ENCODE results near the gene LRFN2. TPM values are rescaled to one million over a fixed set of nuclear protein-coding genes. Genes with fewer than 3 reads are reported as not detected.

LRFN2 gene
- polyA plus RNA-seq, 1 experiment, result not detected

GRCh38 chr6:40456390-40457013 is 130.7 kb downstream of the LRFN2 start:
- CTCF ChIA-PET, result no interaction called here
- TF ChIP-seq CTCF (IDR thresholded peaks at IDR 0.05; ENCODE audit: low read depth, low read length), result no peak
- H3K27ac ChIP-seq (ENCODE audit: low read depth, low read length), result no peak overlapping the region
- no peaks in the 10 kb centered on the region for H3K9me3 ChIP-seq (ENCODE audit: control insufficient read depth, insufficient read depth, low read length)
- no peak for DNase-seq (ENCODE audit: low read depth, low spot score)
- no peak overlapping the region for H3K4me3 ChIP-seq (ENCODE audit: low read depth, low read length)
- POLR2A ChIA-PET, result no interaction called here
- H3K27me3 ChIP-seq (ENCODE audit: control insufficient read depth, insufficient read depth, low read length), result no peaks in the 10 kb centered on the region

GRCh38 chr6:40455686-40456389 is 131.3 kb downstream of the LRFN2 start:
- ChIA-PET POLR2A (no interaction called here), CTCF (no interaction called here)
- TF ChIP-seq CTCF (IDR thresholded peaks at IDR 0.05; ENCODE audit: low read depth, low read length), result no peak
- H3K27me3 ChIP-seq (ENCODE audit: control insufficient read depth, insufficient read depth, low read length), result no peaks in the 10 kb centered on the region
- no peak overlapping the region for H3K27ac ChIP-seq (ENCODE audit: low read depth, low read length)
- DNase-seq (ENCODE audit: low read depth, low spot score), result no peak
- no peaks in the 10 kb centered on the region for H3K9me3 ChIP-seq (ENCODE audit: control insufficient read depth, insufficient read depth, low read length)
- no peak overlapping the region for H3K4me3 ChIP-seq (ENCODE audit: low read depth, low read length)

GRCh38 chr6:40450483-40450882 is 136.7 kb downstream of the LRFN2 start:
- no peak for DNase-seq (ENCODE audit: low read depth, low spot score)
- CTCF ChIA-PET, result no interaction called here

GRCh38 chr6:40444811-40445210 is 142.4 kb downstream of the LRFN2 start:
- no peak overlapping the region for H3K27ac ChIP-seq (ENCODE audit: low read depth, low read length)

More at GRCh38 chr6:40450483-40450882, 136.7 kb downstream of the LRFN2 start:
- H3K9me3 ChIP-seq (ENCODE audit: control insufficient read depth, insufficient read depth, low read length), result no peaks in the 10 kb centered on the region
- no peak for TF ChIP-seq CTCF (IDR thresholded peaks at IDR 0.05; ENCODE audit: low read depth, low read length)
- POLR2A ChIA-PET, result no interaction called here
- no peaks in the 10 kb centered on the region for H3K27me3 ChIP-seq (ENCODE audit: control insufficient read depth, insufficient read depth, low read length)
- no peak overlapping the region for H3K4me3 ChIP-seq (ENCODE audit: low read depth, low read length)
- H3K27ac ChIP-seq (ENCODE audit: low read depth, low read length), result no peak overlapping the region

More at GRCh38 chr6:40444811-40445210, 142.4 kb downstream of the LRFN2 start:
- ChIA-PET POLR2A (no interaction called here), CTCF (no interaction called here)
- no peak for DNase-seq (ENCODE audit: low read depth, low spot score)
- no peak for TF ChIP-seq CTCF (IDR thresholded peaks at IDR 0.05; ENCODE audit: low read depth, low read length)
- H3K4me3 ChIP-seq (ENCODE audit: low read depth, low read length), result no peak overlapping the region
- no peaks in the 10 kb centered on the region for H3K27me3 ChIP-seq (ENCODE audit: control insufficient read depth, insufficient read depth, low read length)
- H3K9me3 ChIP-seq (ENCODE audit: control insufficient read depth, insufficient read depth, low read length), result no peaks in the 10 kb centered on the region
